Measurements from ENCODE around the gene GRAMD4.

GRAMD4 gene

DNA sequence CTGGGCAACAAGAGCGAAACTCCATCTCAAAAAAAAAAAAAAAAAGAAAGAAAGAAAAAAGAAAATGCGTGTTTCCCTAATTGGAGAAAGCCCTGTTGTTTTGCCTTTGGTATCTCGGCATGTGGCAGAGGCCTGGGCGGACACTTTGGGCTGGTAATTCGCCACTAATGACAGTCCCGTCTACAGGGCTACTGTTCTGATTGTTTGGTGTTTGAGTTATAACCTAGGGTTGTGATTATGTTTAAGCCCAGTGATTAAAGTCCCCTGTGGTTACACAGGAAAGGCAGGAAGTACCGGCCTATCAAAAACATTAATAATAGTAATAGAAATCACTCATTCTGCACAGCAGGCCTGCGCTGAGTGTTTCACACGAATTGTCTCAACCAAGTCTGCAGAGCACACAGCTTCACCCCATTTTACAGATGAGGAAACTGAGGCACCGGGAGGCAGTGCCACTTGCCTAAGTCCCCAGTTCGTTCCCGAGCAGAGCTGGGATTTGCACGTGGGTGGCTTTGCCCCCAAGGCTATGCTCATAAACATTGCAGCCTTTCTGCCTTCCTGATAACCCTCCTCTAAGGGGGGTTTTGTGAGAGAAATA, 39.1 kb upstream of the GRAMD4 start:
- TF ChIP-seq, protein P1, sequence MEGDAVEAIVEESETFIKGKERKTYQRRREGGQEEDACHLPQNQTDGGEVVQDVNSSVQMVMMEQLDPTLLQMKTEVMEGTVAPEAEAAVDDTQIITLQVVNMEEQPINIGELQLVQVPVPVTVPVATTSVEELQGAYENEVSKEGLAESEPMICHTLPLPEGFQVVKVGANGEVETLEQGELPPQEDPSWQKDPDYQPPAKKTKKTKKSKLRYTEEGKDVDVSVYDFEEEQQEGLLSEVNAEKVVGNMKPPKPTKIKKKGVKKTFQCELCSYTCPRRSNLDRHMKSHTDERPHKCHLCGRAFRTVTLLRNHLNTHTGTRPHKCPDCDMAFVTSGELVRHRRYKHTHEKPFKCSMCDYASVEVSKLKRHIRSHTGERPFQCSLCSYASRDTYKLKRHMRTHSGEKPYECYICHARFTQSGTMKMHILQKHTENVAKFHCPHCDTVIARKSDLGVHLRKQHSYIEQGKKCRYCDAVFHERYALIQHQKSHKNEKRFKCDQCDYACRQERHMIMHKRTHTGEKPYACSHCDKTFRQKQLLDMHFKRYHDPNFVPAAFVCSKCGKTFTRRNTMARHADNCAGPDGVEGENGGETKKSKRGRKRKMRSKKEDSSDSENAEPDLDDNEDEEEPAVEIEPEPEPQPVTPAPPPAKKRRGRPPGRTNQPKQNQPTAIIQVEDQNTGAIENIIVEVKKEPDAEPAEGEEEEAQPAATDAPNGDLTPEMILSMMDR (conservative IDR thresholded peaks at IDR 0.05; ENCODE audit: low read depth, low read length), result no peak
- DNase-seq (ENCODE audit: low read depth), result no peak
- no peak overlapping the region for H3K4me3 ChIP-seq (ENCODE audit: low read length)

DNA sequence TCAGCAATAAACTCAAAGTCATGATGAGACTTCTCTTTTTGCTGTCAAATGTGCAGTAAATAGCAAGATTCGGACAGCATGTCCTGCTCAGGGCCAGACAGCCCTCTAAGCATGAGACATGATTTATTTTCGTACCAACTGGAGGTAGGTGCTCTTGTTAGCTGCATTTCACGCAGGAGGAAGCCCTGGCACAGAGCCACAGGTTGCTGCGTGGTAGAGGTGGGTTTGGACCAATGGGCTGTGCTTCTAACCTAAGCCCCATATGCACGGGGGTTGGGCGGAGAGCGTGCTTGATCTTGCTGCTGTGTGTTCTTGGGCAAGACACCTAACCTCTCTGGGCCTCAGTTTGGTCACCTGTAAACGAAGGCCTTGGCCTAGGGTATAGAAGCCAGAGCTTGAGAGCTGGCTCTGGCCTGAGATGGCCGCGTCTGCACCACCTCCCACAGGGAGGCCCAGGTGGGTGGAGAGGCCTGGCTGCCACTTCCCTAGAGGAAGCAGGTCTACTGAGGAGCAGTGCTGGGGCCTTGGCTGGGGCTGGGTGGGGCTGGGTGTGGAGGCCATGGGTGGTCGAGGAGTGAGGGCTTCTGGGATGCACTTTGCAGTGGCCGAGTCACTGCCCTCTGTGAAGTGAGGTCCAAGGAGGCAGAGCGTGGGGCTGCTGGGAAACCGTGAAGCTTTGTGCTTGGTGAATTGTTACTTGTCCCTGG, 38.5 kb upstream of the GRAMD4 start:
- no peak overlapping the region for H3K4me3 ChIP-seq (ENCODE audit: low read length)
- TF ChIP-seq, protein P1 (conservative IDR thresholded peaks at IDR 0.05; ENCODE audit: low read depth, low read length), result no peak
- DNase-seq (ENCODE audit: low read depth), result no peak

DNA sequence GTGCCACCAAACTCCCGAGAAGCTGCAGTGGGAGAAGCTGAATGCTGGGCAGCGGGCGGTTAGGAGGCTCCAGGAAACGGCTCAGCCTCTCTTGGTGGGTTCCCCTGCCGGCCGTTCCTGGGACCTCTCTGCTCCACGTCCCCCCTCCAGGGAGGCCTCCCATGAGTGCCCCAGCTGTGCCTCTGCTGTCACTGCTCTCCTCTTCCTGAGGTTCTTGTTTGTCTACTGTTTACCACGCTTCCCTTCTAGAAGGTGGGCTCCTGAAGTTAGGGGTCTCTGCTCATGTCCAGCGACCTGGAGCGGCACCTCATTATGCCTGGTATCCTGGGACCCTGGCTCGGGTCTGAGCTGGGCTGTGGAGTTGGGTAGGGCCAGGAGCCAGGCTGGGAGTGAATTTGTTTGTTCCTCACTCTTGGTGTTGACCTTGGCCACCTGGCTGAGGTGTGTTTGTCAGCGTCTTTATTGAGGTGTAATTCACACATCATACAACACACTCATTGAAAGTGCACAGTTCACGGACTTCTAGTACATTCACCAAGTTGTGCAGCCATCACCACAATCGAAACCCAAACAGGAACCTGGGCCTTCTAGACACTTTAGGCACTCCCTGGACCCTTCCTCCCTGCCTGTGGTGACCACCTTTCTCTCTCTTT, 37.8 kb upstream of the GRAMD4 start:
- DNase-seq (ENCODE audit: low read depth), result no peak
- TF ChIP-seq, protein P1 (conservative IDR thresholded peaks at IDR 0.05; ENCODE audit: low read depth, low read length), result no peak
- H3K4me3 ChIP-seq (ENCODE audit: low read length), result no peak overlapping the region

DNA sequence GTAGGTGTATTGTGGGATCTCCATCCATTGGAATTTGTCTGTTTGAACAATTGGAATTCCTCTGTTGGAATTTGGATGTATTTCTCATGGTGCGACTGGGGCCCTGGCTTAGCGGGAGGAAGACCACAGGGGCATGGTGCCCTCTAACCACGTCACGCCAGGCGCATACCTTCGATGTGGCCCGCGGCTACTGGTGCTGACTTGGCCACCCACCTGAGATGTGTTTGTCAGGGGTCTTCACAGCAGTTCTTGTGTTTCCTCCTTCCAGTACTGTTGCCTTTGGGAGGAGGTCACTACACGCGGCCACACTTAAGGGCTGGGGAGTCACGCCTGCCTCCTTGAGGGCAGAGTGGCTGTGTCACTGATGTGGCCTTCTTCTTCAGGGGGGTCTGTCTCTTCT, 36.6 kb upstream of the GRAMD4 start:
- H3K4me3 ChIP-seq (ENCODE audit: low read length), result no peak overlapping the region
- no peak for DNase-seq (ENCODE audit: low read depth)
- TF ChIP-seq, protein P1 (conservative IDR thresholded peaks at IDR 0.05; ENCODE audit: low read depth, low read length), result no peak

DNA sequence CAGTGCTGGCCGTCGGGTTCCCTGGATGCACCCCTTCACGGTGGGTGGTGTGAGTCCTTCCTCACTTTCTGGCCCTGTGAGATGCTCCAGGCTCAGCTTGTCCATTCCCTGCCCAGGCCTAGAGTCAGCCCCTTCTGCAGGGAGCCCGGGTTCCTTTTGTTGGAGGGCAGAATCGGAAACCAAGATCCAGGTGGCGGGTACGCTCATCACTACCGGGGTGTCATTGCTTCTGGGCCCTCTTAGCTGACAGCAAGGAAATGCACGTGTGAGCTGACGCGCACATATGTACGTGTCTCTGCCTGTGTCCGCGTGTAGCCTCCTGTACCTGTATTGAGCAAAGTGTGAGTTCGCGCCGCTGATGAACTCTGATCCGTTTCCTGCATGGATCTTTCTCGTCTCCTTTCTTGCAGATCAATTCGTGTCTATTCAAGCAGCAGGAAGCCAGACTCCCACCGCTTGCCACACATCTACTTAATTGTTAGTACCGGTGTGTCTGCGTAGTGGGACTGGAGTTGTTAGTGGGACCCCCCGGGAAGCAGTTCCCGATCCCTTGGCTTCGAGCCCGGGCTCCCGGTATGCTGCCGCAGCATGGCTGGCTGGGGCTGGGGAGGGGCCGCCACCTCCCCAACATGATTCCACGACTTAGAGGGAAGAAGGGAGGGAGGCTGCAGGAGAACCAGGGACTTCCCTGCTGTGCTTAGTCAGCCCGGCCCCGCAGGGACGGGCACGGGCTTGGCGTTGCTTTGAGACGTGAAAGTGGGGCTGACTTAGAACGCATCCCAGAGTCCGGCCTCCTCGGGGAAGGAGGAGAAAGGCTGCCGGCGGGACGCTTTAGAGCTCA, 35.9 kb upstream of the GRAMD4 start:
- no peak for DNase-seq (ENCODE audit: low read depth)
- TF ChIP-seq, protein P1 (conservative IDR thresholded peaks at IDR 0.05; ENCODE audit: low read depth, low read length), result no peak
- no peak overlapping the region for H3K4me3 ChIP-seq (ENCODE audit: low read length)

DNA sequence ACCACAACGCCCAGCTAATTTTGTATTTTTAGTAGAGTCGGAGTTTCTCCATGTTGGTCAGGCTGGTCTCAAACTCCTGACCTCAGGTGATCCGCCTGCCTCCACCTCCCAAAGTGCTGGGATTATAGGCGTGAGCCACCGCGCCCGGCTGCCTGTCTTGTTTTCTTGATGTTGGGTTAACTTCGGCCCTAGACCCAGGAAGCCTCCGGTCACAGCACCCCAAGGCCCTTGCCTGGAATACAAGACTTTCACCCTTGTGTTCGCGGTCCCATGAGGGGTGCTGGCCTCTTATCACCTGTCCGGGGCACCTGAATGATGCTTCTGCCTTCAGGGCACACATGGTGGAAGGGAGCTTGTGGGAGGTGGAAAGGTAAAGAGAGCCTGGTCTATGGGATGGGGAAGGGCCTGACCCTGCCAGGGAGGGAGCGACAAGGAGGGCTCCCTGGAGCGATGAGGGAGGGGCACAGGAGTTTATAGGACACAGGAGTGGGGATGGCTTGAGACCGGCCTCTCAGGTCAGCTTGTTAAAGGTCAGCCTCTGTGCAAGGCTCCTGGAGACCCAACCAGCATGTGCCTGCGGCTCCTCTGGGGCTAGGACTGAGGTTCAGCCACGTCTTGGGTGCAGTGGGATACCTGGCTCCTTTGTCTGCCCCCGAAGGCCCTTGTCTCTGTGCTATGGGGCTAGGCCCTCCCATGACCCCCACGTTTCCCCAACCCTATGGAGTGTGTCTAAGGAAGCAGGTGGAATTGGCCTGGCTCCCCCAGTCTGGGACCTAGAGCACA, 34.7 kb upstream of the GRAMD4 start:
- TF ChIP-seq, protein P1 (conservative IDR thresholded peaks at IDR 0.05; ENCODE audit: low read depth, low read length), result no peak
- no peak for DNase-seq (ENCODE audit: low read depth)
- H3K4me3 ChIP-seq (ENCODE audit: low read length), result no peak overlapping the region

Measured in retinal pigment epithelial cell (primary cell).